Measurements from ENCODE around the gene GRAMD2A. TPM values are rescaled to one million over a fixed set of nuclear protein-coding genes. Genes with fewer than 3 reads are reported as not detected.

GRAMD2A gene
- total RNA-seq, 1 donor from 2014 or later: 5.5 TPM

GRCh38 chr15:72207558-72208085 lies 10.0 kb upstream of the GRAMD2A start:
- no peak for FAIRE-seq
- no peak overlapping the region for H3K4me3 ChIP-seq (ENCODE audit: low read depth, low read length)
- no peak for DNase-seq (ENCODE audit: low read depth)
- no peak for TF ChIP-seq CTCF (IDR thresholded peaks at IDR 0.05; ENCODE audit: insufficient read depth, low read length, severe bottlenecking)
- no peaks in the 10 kb centered on the region for H3K27me3 ChIP-seq (ENCODE audit: control insufficient read depth, insufficient read depth, low read length)
- peaks cover 58% of the 10 kb centered on the region for H3K36me3 ChIP-seq (ENCODE audit: control insufficient read depth, insufficient read depth, low read length)

GRCh38 chr15:72206677-72207000 lies 9.1 kb upstream of the GRAMD2A start:
- Histone ChIP-seq H3K36me3 (ENCODE audit: control insufficient read depth, insufficient read depth, low read length) (peaks cover 60% of the 10 kb centered on the region), H3K27me3 (ENCODE audit: control insufficient read depth, insufficient read depth, low read length) (no peaks in the 10 kb centered on the region), H3K4me3 (ENCODE audit: low read depth, low read length) (no peak overlapping the region)
- DNase-seq (ENCODE audit: low read depth) (no peak), FAIRE-seq (no peak)
- no peak for TF ChIP-seq CTCF (IDR thresholded peaks at IDR 0.05; ENCODE audit: insufficient read depth, low read length, severe bottlenecking)

GRCh38 chr15:72205896-72206676 lies 8.5 kb upstream of the GRAMD2A start:
- FAIRE-seq: no peak
- H3K36me3 ChIP-seq (ENCODE audit: control insufficient read depth, insufficient read depth, low read length): peaks cover 62% of the 10 kb centered on the region

GRCh38 chr15:72205273-72205672 lies 7.7 kb upstream of the GRAMD2A start:
- DNase-seq (ENCODE audit: low read depth) (no peak), FAIRE-seq (no peak)
- peaks cover 64% of the 10 kb centered on the region for H3K36me3 ChIP-seq (ENCODE audit: control insufficient read depth, insufficient read depth, low read length)

More at GRCh38 chr15:72205896-72206676, 8.5 kb upstream of the GRAMD2A start:
- Histone ChIP-seq H3K27me3 (ENCODE audit: control insufficient read depth, insufficient read depth, low read length) (no peaks in the 10 kb centered on the region), H3K4me3 (ENCODE audit: low read depth, low read length) (no peak overlapping the region)
- no peak for TF ChIP-seq CTCF (IDR thresholded peaks at IDR 0.05; ENCODE audit: insufficient read depth, low read length, severe bottlenecking)
- no peak for DNase-seq (ENCODE audit: low read depth)

GRCh38 chr15:72203507-72203837 lies 5.9 kb upstream of the GRAMD2A start:
- peak; percentile 99 for FAIRE-seq
- H3K4me3 ChIP-seq (ENCODE audit: low read depth, low read length): no peak overlapping the region
- peak; percentile 97 for DNase-seq (ENCODE audit: low read depth)
- H3K36me3 ChIP-seq (ENCODE audit: control insufficient read depth, insufficient read depth, low read length): peaks cover 59% of the 10 kb centered on the region
- no peaks in the 10 kb centered on the region for H3K27me3 ChIP-seq (ENCODE audit: control insufficient read depth, insufficient read depth, low read length)
- TF ChIP-seq CTCF (IDR thresholded peaks at IDR 0.05; ENCODE audit: insufficient read depth, low read length, severe bottlenecking): no peak

More at GRCh38 chr15:72205273-72205672, 7.7 kb upstream of the GRAMD2A start:
- Histone ChIP-seq H3K27me3 (ENCODE audit: control insufficient read depth, insufficient read depth, low read length) (no peaks in the 10 kb centered on the region), H3K4me3 (ENCODE audit: low read depth, low read length) (no peak overlapping the region)
- no peak for TF ChIP-seq CTCF (IDR thresholded peaks at IDR 0.05; ENCODE audit: insufficient read depth, low read length, severe bottlenecking)
